ENCODE data around the gene CCR5AS.
"Not testable (repeated sequence)": the region's sequence is repeated elsewhere in the genome, so short reads cannot be mapped to it uniquely, and the experiment has no call there.

Gene CCR5AS

GRCh38 chr3:46427916-46428833, 21.3 kb upstream of the CCR5AS start:
- DNase-seq, result no peak

- DNase-seq, result not testable (repeated sequence)
Observed at GRCh38 chr3:46427404-46427803, 20.5 kb upstream of the CCR5AS start.

- DNase-seq, result not testable (repeated sequence)
Observed at GRCh38 chr3:46426476-46426875, 19.6 kb upstream of the CCR5AS start.

GRCh38 chr3:46423588-46423987, 16.7 kb upstream of the CCR5AS start:
- DNase-seq, result no peak

GRCh38 chr3:46422617-46423016, 15.8 kb upstream of the CCR5AS start:
- DNase-seq, result no peak

GRCh38 chr3:46420931-46421330, 14.1 kb upstream of the CCR5AS start:
- DNase-seq, result no peak

GRCh38 chr3:46419816-46420215, 12.9 kb upstream of the CCR5AS start:
- DNase-seq, result no peak

GRCh38 chr3:46417841-46418611, 11.2 kb upstream of the CCR5AS start:
- no peak for DNase-seq

- DNase-seq, result no peak
Observed at GRCh38 chr3:46416811-46417510, 10.1 kb upstream of the CCR5AS start.

- no peak for DNase-seq
Observed at GRCh38 chr3:46416125-46416810, 9.4 kb upstream of the CCR5AS start.

- DNase-seq, result no peak
Observed at GRCh38 chr3:46414739-46415138, 7.9 kb upstream of the CCR5AS start.

GRCh38 chr3:46413951-46414350, 7.1 kb upstream of the CCR5AS start:
- no peak for DNase-seq

GRCh38 chr3:46412786-46413298, 6.0 kb upstream of the CCR5AS start:
- DNase-seq, result no peak

GRCh38 chr3:46411271-46411670, 4.4 kb upstream of the CCR5AS start:
- no peak for DNase-seq

GRCh38 chr3:46410669-46411068, 3.8 kb upstream of the CCR5AS start:
- no peak for DNase-seq

GRCh38 chr3:46409739-46410489, 3.0 kb upstream of the CCR5AS start:
- DNase-seq, result no peak

GRCh38 chr3:46408853-46409252, 2.0 kb upstream of the CCR5AS start:
- no peak for DNase-seq

- no peak for DNase-seq
Observed at GRCh38 chr3:46407970-46408369, 1.1 kb upstream of the CCR5AS start.

GRCh38 chr3:46406443-46406787, 451 bp downstream of the CCR5AS start:
- DNase-seq, result no peak

GRCh38 chr3:46405301-46406019, 1.4 kb downstream of the CCR5AS start:
- DNase-seq, result no peak

- not testable (repeated sequence) for DNase-seq
Observed at GRCh38 chr3:46402902-46403301, 4.0 kb downstream of the CCR5AS start.
